ENCODE data around the gene RAB26.

The RAB26 gene

DNA sequence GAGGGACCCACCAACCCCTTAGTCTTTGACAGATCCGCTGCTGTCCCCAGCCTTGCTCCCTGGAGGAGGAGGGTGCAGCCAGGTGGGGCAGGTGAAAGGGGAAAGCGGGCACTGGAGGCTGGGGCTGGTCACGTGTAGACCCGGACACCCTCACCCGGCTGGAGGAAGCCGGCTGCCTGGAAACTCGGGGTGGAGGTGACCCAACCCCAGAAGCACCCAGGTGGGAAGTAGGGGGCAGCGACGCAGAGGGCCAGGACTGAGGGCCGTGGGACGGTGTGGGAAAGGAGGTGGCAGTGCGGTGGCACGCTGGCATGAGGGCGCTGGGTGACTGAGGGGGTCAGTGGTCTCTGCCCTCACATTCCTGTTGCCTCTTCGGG, 9.8 kb downstream of the RAB26 start:
- POLR2A ChIA-PET (ENCODE audit: low non-redundant PET) = no interaction called here
- TF ChIP-seq, protein P1, sequence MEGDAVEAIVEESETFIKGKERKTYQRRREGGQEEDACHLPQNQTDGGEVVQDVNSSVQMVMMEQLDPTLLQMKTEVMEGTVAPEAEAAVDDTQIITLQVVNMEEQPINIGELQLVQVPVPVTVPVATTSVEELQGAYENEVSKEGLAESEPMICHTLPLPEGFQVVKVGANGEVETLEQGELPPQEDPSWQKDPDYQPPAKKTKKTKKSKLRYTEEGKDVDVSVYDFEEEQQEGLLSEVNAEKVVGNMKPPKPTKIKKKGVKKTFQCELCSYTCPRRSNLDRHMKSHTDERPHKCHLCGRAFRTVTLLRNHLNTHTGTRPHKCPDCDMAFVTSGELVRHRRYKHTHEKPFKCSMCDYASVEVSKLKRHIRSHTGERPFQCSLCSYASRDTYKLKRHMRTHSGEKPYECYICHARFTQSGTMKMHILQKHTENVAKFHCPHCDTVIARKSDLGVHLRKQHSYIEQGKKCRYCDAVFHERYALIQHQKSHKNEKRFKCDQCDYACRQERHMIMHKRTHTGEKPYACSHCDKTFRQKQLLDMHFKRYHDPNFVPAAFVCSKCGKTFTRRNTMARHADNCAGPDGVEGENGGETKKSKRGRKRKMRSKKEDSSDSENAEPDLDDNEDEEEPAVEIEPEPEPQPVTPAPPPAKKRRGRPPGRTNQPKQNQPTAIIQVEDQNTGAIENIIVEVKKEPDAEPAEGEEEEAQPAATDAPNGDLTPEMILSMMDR (conservative IDR thresholded peaks at IDR 0.05; ENCODE audit: low read depth) = no peak
- H3K27ac ChIP-seq = peak overlapping the region; percentile 100
- CTCF ChIA-PET = interaction anchor here (1.5 kb wide), 1 partner anchor 18 kb away, joined by 5 read pairs; no protein-coding TSS in a partner anchor
- no peak for DNase-seq (ENCODE audit: low spot score)

DNA sequence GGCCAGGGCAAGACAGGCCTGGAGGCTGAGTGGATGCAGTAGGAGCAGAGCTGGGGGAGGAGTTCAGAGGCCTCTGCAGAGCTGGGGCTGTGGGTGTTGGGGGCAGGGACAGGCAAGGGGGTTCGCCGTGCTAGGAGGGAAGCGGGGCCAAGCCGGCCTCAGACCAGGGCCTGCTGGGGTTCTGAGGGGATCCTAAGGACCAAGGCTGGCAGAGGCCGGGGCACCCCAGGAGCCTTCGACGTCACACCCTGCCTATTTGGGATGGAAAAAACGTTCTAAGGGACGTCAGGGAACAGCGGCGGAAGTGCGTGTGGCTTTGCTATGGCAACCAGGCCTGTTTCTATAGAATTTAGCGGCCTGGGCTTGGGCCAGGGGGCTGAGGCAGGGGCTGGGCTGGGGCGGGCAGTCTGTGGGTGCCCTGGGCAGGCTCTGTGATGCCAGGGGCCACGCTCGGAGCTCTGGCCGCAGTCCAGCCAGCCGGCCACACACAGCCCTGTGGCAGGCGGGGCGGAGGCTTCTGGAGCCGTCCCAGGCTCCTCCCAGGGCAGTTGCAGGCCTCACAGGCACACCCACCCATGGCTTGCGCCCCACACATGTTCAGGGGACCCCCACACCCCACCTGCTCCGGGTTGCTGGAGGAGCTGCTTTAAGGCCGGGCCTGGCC, 10.9 kb downstream of the RAB26 start:
- H3K27ac ChIP-seq = peak overlapping the region; percentile 100
- DNase-seq (ENCODE audit: low spot score) = no peak
- POLR2A ChIA-PET (ENCODE audit: low non-redundant PET) = interaction anchor here (0.6 kb wide), 1 partner anchor 9 kb away, joined by 6 read pairs; no protein-coding TSS in a partner anchor
- TF ChIP-seq, protein P1 (conservative IDR thresholded peaks at IDR 0.05; ENCODE audit: low read depth) = no peak
- CTCF ChIA-PET = interaction anchor here (1.2 to 1.5 kb wide), 2 partner anchors 19 to 35 kb away, joined by 3 to 5 read pairs; no protein-coding TSS in a partner anchor

DNA sequence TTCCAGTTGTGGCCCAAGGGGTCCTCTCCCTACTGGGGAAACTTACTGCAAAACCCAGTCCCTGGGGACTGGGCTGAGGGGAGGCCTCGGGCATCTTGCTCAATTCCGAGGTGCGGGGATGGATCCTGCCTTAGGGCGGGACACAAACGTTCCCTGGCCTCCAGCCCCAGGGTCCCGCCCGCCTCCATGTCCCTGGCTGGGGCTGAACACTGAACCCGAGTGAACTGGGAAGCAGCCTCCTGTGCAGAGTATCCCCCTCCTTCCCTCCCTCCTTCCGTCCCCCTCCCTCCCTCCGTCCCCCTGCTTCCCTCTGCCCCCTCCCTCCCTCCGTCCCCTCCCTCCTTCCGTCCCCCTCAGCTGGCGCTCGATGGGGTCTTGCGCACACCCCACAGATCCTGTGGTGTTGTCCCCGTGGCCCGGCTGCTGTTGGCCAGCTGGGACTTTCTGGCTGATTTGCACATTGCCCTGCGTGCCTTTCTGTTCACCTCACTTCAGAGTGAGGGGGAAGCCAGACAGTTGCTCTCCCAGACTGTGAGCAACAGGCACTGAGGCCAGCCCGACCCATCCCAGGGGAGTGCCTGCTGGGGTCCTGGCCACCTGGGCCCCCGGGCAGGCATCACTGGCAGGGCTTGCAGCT, 12.6 kb downstream of the RAB26 start:
- H3K27ac ChIP-seq = peak overlapping the region; percentile 100
- ChIA-PET CTCF (interaction anchor here (0.6 to 1.2 kb wide), 2 partner anchors 33 to 261 kb away, joined by 3 read pairs; no protein-coding TSS in a partner anchor), POLR2A (ENCODE audit: low non-redundant PET) (interaction anchor here (1.0 kb wide), 1 partner anchor 14 kb away, joined by 3 read pairs; no protein-coding TSS in a partner anchor)

DNA sequence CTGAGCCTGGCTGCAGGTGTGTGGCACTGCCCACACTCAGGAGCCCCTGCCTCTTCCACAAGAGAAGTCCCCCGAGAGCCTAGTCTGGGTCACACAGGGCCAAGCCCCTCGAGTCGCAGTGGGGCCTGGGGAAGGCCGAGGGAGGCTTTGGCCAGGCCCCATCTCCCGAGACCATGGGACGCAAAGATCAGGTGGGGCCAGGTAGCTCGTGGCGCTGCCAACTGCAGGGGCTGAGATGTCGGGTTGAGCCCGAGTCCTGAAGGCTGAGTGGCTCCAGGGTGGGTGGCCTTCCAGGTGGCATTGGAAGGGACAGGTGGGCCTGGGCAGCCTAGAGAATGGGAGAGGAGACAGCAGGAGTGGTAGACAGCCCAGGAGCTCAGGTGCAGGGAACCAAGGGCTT, 13.5 kb downstream of the RAB26 start:
- ChIA-PET CTCF (interaction anchor here (0.6 to 1.0 kb wide), 3 partner anchors 8 to 262 kb away, joined by 3 to 4 read pairs (median 4); partner anchors contain the start of gene MLST8), POLR2A (ENCODE audit: low non-redundant PET) (interaction anchor here (0.6 to 1.1 kb wide), 3 partner anchors 8 to 52 kb away, joined by 3 to 4 read pairs (median 3); no protein-coding TSS in a partner anchor)
- H3K27ac ChIP-seq = peak overlapping the region; percentile 100
- TF ChIP-seq, protein P1 (conservative IDR thresholded peaks at IDR 0.05; ENCODE audit: low read depth) = no peak
- no peak for DNase-seq (ENCODE audit: low spot score)

More for the DNA sequence above, 12.6 kb downstream of the RAB26 start:
- no peak for DNase-seq (ENCODE audit: low spot score)
- TF ChIP-seq, protein P1 (conservative IDR thresholded peaks at IDR 0.05; ENCODE audit: low read depth) = no peak

DNA sequence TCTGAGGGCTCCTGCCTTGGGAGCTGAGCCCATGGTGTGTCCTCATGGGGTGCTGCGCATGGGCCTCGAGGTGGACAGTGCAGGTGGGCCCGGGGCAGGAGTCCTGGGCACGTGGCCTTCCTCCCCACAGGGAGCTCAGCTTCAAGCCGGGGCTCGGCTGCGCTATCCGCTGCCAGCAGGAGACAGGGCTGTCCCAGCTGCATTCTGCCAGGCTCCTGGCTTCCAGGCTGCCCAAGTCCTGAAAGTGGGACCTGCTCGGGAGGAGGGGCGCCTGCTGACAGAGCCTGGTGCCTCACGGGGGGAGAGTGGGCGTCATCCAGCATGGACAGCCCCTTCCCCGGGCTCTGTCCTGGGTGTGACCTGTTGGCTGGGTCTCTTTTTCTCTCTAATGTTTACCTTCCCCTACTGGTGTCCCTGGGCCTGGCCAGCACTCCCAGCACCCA, 14.3 kb downstream of the RAB26 start:
- TF ChIP-seq, protein P1 (conservative IDR thresholded peaks at IDR 0.05; ENCODE audit: low read depth) = no peak
- POLR2A ChIA-PET (ENCODE audit: low non-redundant PET) = interaction anchor here (0.6 to 1.1 kb wide), 2 partner anchors 9 to 51 kb away, joined by 3 to 4 read pairs; no protein-coding TSS in a partner anchor
- peak overlapping the region; percentile 100 for H3K27ac ChIP-seq
- no peak for DNase-seq (ENCODE audit: low spot score)
- CTCF ChIA-PET = interaction anchor here (0.6 to 0.7 kb wide), 2 partner anchors 12 to 14 kb away, joined by 3 read pairs; no protein-coding TSS in a partner anchor

DNA sequence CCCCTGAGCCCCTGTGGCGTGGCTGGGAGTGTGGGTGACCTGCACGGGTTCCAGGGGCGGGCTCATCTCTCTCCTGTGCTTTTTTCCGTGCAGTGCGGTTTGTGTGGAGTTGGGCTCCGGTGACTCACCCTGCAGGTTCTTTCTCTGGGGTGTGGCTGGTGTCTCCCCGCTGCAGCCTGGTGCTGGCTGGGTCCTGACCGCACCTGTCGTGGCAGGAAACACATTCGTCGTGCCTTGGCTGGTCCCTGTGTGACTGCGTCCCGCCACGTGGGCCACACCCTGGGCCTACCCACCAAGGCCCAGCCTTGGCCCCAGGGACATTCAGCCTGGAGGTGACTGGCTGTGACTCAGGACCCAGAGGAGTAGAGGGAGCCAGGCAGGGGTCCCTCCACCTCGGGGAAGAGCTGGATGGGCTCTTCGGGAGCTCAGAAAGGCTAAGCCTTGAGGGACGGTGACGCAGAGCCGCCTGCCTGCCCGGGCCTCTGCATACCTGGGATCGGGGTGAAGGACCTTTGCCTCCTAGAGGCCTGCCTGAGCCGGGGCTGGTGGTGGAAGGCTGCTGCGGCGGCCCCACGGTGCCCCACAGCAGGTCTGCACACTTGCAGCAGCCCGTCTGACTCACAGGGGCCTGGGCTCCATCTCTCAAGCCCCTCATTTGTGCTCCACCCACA, 14.9 kb downstream of the RAB26 start:
- TF ChIP-seq, protein P1 (conservative IDR thresholded peaks at IDR 0.05; ENCODE audit: low read depth) = no peak
- POLR2A ChIA-PET (ENCODE audit: low non-redundant PET) = interaction anchor here (0.7 to 1.0 kb wide), 2 partner anchors 8 to 31 kb away, joined by 4 to 14 read pairs; partner anchors contain the start of gene TRAF7
- CTCF ChIA-PET = interaction anchor here (0.6 to 0.8 kb wide), 4 partner anchors 9 to 31 kb away, joined by 3 to 4 read pairs (median 4); no protein-coding TSS in a partner anchor
- peak; percentile 86 for DNase-seq (ENCODE audit: low spot score)
- H3K27ac ChIP-seq = peak overlapping the region; percentile 100
